ENCODE results near the gene ACTR3. TPM values are rescaled to one million over a fixed set of nuclear protein-coding genes. Genes with fewer than 3 reads are reported as not detected.

ACTR3 gene
- total RNA-seq, 1 experiment from 2014 or later, result 340 TPM

GRCh38 chr2:113873867-113874266 lies 16.0 kb upstream of the ACTR3 start:
- no peak for TF ChIP-seq CTCF (IDR thresholded peaks at IDR 0.05; ENCODE audit: insufficient read depth in 1 of 2, low read depth in 1 of 2, low read length in 1 of 2, severe bottlenecking in 1 of 2, unreplicated experiment in 1 of 2)
- H3K9me3 Mint-ChIP-seq (ENCODE audit: unreplicated experiment), result peaks cover 10% of the 10 kb centered on the region

GRCh38 chr2:113875135-113875534 lies 14.8 kb upstream of the ACTR3 start:
- Mint-ChIP-seq H3K36me3 (ENCODE audit: insufficient read depth, unreplicated experiment) (peaks cover 15% of the 10 kb centered on the region), H3K4me1 (ENCODE audit: low read depth, unreplicated experiment) (peaks cover 34% of the 10 kb centered on the region), H3K9me3 (ENCODE audit: unreplicated experiment) (peaks cover 10% of the 10 kb centered on the region), H3K4me3 (ENCODE audit: unreplicated experiment) (no peak overlapping the region), H3K27ac (ENCODE audit: unreplicated experiment) (no peak overlapping the region), H3K27me3 (ENCODE audit: insufficient read depth, unreplicated experiment) (no peaks in the 10 kb centered on the region)
- POLR2A ChIA-PET, result no interaction called here
- TF ChIP-seq CTCF (IDR thresholded peaks at IDR 0.05; ENCODE audit: insufficient read depth in 1 of 2, low read depth in 1 of 2, low read length in 1 of 2, severe bottlenecking in 1 of 2, unreplicated experiment in 1 of 2), result no peak
- peaks cover 26% of the 10 kb centered on the region for H3K4me1 ChIP-seq
- intact Hi-C loops (cut with micrococcal nuclease; ENCODE audit: unreplicated experiment), result no loop called here
- no peaks in the 10 kb centered on the region for H3K36me3 ChIP-seq (ENCODE audit: control insufficient read depth, insufficient read depth, low read length)
- BruUV-seq (replicated peaks), result no TSS peak
- H3K4me3 ChIP-seq (ENCODE audit: low read depth, low read length), result no peak overlapping the region
- CTCF ChIA-PET, result no interaction called here
- no peak for DNase-seq
- no peaks in the 10 kb centered on the region for H3K27me3 ChIP-seq (replicated peaks; ENCODE audit: control insufficient read depth, insufficient read depth, low read length)
- no peaks in the 10 kb centered on the region for H3K9me3 ChIP-seq

More at GRCh38 chr2:113873867-113874266, 16.0 kb upstream of the ACTR3 start:
- BruUV-seq (replicated peaks), result no TSS peak
- H3K36me3 ChIP-seq (ENCODE audit: control insufficient read depth, insufficient read depth, low read length), result no peaks in the 10 kb centered on the region
- POLR2A ChIA-PET, result no interaction called here
- no peaks in the 10 kb centered on the region for H3K9me3 ChIP-seq
- peaks cover 25% of the 10 kb centered on the region for H3K4me1 ChIP-seq
- DNase-seq, result no peak
- H3K27me3 ChIP-seq (replicated peaks; ENCODE audit: control insufficient read depth, insufficient read depth, low read length), result no peaks in the 10 kb centered on the region
- no peaks in the 10 kb centered on the region for H3K27me3 Mint-ChIP-seq (ENCODE audit: insufficient read depth, unreplicated experiment)
- intact Hi-C loops (cut with micrococcal nuclease; ENCODE audit: unreplicated experiment), result no loop called here
- no peak overlapping the region for H3K4me3 ChIP-seq (ENCODE audit: low read depth, low read length)
- H3K36me3 Mint-ChIP-seq (ENCODE audit: insufficient read depth, unreplicated experiment), result peaks cover 15% of the 10 kb centered on the region
- CTCF ChIA-PET, result no interaction called here
- peaks cover 29% of the 10 kb centered on the region for H3K4me1 Mint-ChIP-seq (ENCODE audit: low read depth, unreplicated experiment)
- H3K27ac Mint-ChIP-seq (ENCODE audit: unreplicated experiment), result no peak overlapping the region
- H3K4me3 Mint-ChIP-seq (ENCODE audit: unreplicated experiment), result no peak overlapping the region

- no peak for TF ChIP-seq CTCF (IDR thresholded peaks at IDR 0.05; ENCODE audit: insufficient read depth in 1 of 2, low read depth in 1 of 2, low read length in 1 of 2, severe bottlenecking in 1 of 2, unreplicated experiment in 1 of 2)
- intact Hi-C loops (cut with micrococcal nuclease; ENCODE audit: unreplicated experiment), result loop anchor here (1.0 kb wide), 1 partner anchor 13 kb away; no protein-coding TSS in a partner anchor
- BruUV-seq (replicated peaks), result no TSS peak
- Mint-ChIP-seq H3K4me1 (ENCODE audit: low read depth, unreplicated experiment) (peaks cover 34% of the 10 kb centered on the region), H3K27ac (ENCODE audit: unreplicated experiment) (peak overlapping the region; percentile 53), H3K36me3 (ENCODE audit: insufficient read depth, unreplicated experiment) (peaks cover 15% of the 10 kb centered on the region), H3K4me3 (ENCODE audit: unreplicated experiment) (peak overlapping the region; percentile 50), H3K27me3 (ENCODE audit: insufficient read depth, unreplicated experiment) (no peaks in the 10 kb centered on the region), H3K9me3 (ENCODE audit: unreplicated experiment) (peaks cover 10% of the 10 kb centered on the region)
- Histone ChIP-seq H3K36me3 (ENCODE audit: control insufficient read depth, insufficient read depth, low read length) (no peaks in the 10 kb centered on the region), H3K27me3 (replicated peaks; ENCODE audit: control insufficient read depth, insufficient read depth, low read length) (no peaks in the 10 kb centered on the region), H3K4me3 (ENCODE audit: low read depth, low read length) (no peak overlapping the region), H3K4me1 (peaks cover 26% of the 10 kb centered on the region), H3K9me3 (no peaks in the 10 kb centered on the region)
- peak in 1 of 2 experiments; percentile 59 for DNase-seq
- POLR2A ChIA-PET, result interaction anchor here (0.9 kb wide), 1 partner anchor 120 kb away, joined by 4 read pairs; the partner anchor contains the start of gene SLC35F5
- CTCF ChIA-PET, result interaction anchor here (1.4 kb wide), 1 partner anchor 120 kb away, joined by 3 read pairs; the partner anchor contains the start of gene SLC35F5
Measured at GRCh38 chr2:113876503-113877387, 13.1 kb upstream of the ACTR3 start.

Measured in Caco-2 (cell line).